Muscle of back (tissue), 11 donors: ENCODE measurements around the gene THRAP3. TPM values are rescaled to one million over a fixed set of nuclear protein-coding genes. Genes with fewer than 3 reads are reported as not detected.

Experiments used
- DNase-seq, 3 donors: peaks; one replicate each; pipeline versions ENCODE4 v3.0.0 to v3.0.0-alpha.2; 2013
- polyA plus RNA-seq, 10 donors: library from polyadenylated mRNA; unstranded; fragments of 120-200 nt; gene quantifications; one replicate each; pipeline ENCODE4 v1.2.1, GENCODE V29; 2013; ENCODE audit not compliant: insufficient read length in 10 of 10

Gene THRAP3
- polyA plus RNA-seq, 10 donors = 83.5 to 120 (median 95.6) TPM

- DNase-seq = peak in 2 of 3 donors; percentile 67 to 87
Measured at GRCh38 chr1:36322786-36323635, 98.8 kb downstream of the THRAP3 start.

- DNase-seq = peak; percentile 79 to 95 (median 85)
Measured at GRCh38 chr1:36323636-36324352, 99.6 kb downstream of the THRAP3 start, which contains the start of gene EVA1B. TSS of gene EVA1B (minus strand) at chr1:36323645. CDS start at chr1:36323037, 608 bp downstream.

GRCh38 chr1:36324353-36324703 is 100.1 kb downstream of the THRAP3 start:
- peak in 1 of 3 donors; percentile 39 for DNase-seq

GRCh38 chr1:36326499-36326898 is 102.3 kb downstream of the THRAP3 start:
- no peak for DNase-seq

GRCh38 chr1:36327421-36328087 is 103.3 kb downstream of the THRAP3 start:
- DNase-seq = no peak

GRCh38 chr1:36328088-36328480 is 103.8 kb downstream of the THRAP3 start:
- DNase-seq = no peak

GRCh38 chr1:36328713-36329112 is 104.5 kb downstream of the THRAP3 start:
- DNase-seq = peak in 1 of 3 donors; percentile 47

- no peak for DNase-seq
Measured at GRCh38 chr1:36329817-36330216, 105.6 kb downstream of the THRAP3 start.

GRCh38 chr1:36330940-36331339 is 106.7 kb downstream of the THRAP3 start:
- no peak for DNase-seq

- DNase-seq = no peak
Measured at GRCh38 chr1:36337830-36338229, 113.6 kb downstream of the THRAP3 start.

- DNase-seq = no peak
Measured at GRCh38 chr1:36339215-36339614, 115.0 kb downstream of the THRAP3 start.

GRCh38 chr1:36339615-36340014 is 115.4 kb downstream of the THRAP3 start:
- DNase-seq = no peak

GRCh38 chr1:36341626-36342320 is 117.5 kb downstream of the THRAP3 start:
- no peak for DNase-seq

- DNase-seq = peak in 1 of 3 donors; percentile 36
Measured at GRCh38 chr1:36342426-36343185, 118.4 kb downstream of the THRAP3 start.

GRCh38 chr1:36343651-36344394 is 119.6 kb downstream of the THRAP3 start:
- DNase-seq = no peak

GRCh38 chr1:36344395-36344680 is 120.1 kb downstream of the THRAP3 start:
- no peak for DNase-seq

GRCh38 chr1:36345353-36345752 is 121.1 kb downstream of the THRAP3 start:
- DNase-seq = no peak

- no peak for DNase-seq
Measured at GRCh38 chr1:36346741-36347370, 122.6 kb downstream of the THRAP3 start.

- peak in 1 of 3 donors; percentile 44 for DNase-seq
Measured at GRCh38 chr1:36349241-36349671, 125.0 kb downstream of the THRAP3 start.

- no peak for DNase-seq
Measured at GRCh38 chr1:36349839-36350238, 125.6 kb downstream of the THRAP3 start.
